GM18511 (cell line): ENCODE data around the gene GUCA2A.

Experiments used
- ATAC-seq: cut with Tn5 transposase; IDR thresholded peaks from one replicate; pipeline ENCODE4 v1.9.1; 2021; ENCODE audit warnings: mild to moderate bottlenecking, moderate library complexity; ENCODE audit not compliant: unreplicated experiment

The GUCA2A gene

GRCh38 chr1:42155362-42155761 is 9.2 kb downstream of the GUCA2A start:
- no peak for ATAC-seq

GRCh38 chr1:42154685-42155084 is 9.9 kb downstream of the GUCA2A start:
- ATAC-seq = no peak

- ATAC-seq = no peak
These were observed 10.9 kb downstream of the GUCA2A start for GRCh38 chr1:42153624-42154023.

- no peak for ATAC-seq
These were observed 11.5 kb downstream of the GUCA2A start, which contains the start of gene GUCA2B for GRCh38 chr1:42152907-42153600. Gene GUCA2B (plus strand): TSS chr1:42153410. CDS start chr1:42153451, 41 bp downstream.

- no peak for ATAC-seq
These were observed 12.4 kb downstream of the GUCA2A start for GRCh38 chr1:42152119-42152518.

- no peak for ATAC-seq
These were observed 13.9 kb downstream of the GUCA2A start for GRCh38 chr1:42150651-42151050.

GRCh38 chr1:42148166-42148565 is 16.4 kb downstream of the GUCA2A start:
- no peak for ATAC-seq

GRCh38 chr1:42146626-42147320 is 17.8 kb downstream of the GUCA2A start:
- ATAC-seq = no peak

- ATAC-seq = no peak
These were observed 18.6 kb downstream of the GUCA2A start for GRCh38 chr1:42145764-42146625.

- ATAC-seq = no peak
These were observed 19.2 kb downstream of the GUCA2A start for GRCh38 chr1:42145389-42145716.

GRCh38 chr1:42144711-42145388 is 19.7 kb downstream of the GUCA2A start:
- ATAC-seq = no peak

- no peak for ATAC-seq
These were observed 20.4 kb downstream of the GUCA2A start for GRCh38 chr1:42143896-42144710.

GRCh38 chr1:42142894-42143675 is 21.5 kb downstream of the GUCA2A start:
- no peak for ATAC-seq

GRCh38 chr1:42141978-42142377 is 22.6 kb downstream of the GUCA2A start:
- no peak for ATAC-seq

- no peak for ATAC-seq
These were observed 24.4 kb downstream of the GUCA2A start for GRCh38 chr1:42140191-42140590.

GRCh38 chr1:42139444-42139843 is 25.1 kb downstream of the GUCA2A start:
- ATAC-seq = no peak

- no peak for ATAC-seq
These were observed 26.0 kb downstream of the GUCA2A start for GRCh38 chr1:42138586-42138985.

GRCh38 chr1:42137766-42138165 is 26.8 kb downstream of the GUCA2A start:
- ATAC-seq = no peak

GRCh38 chr1:42136466-42136865 is 28.1 kb downstream of the GUCA2A start:
- no peak for ATAC-seq
